ENCODE measurements around the gene CUL4A. TPM values are rescaled to one million over a fixed set of nuclear protein-coding genes. Genes with fewer than 3 reads are reported as not detected.

The CUL4A gene
- total and polyA plus RNA-seq, 9 of the 15 experiments (the other 6 are each of a cell fraction or from before 2014, with no cell fraction given), result 21.1 to 92.0 (median 63.2) TPM

GRCh38 chr13:113298043-113298945, 88.9 kb downstream of the CUL4A start (continued):
- no peak for TF ChIP-seq ZHX1 (conservative IDR thresholded peaks at IDR 0.05; ENCODE audit: low read length)
- no peak for TF ChIP-seq ZNF639 (CRISPR knock-in tag; conservative IDR thresholded peaks at IDR 0.05 in 1 of 2, IDR thresholded peaks at IDR 0.05 in 1 of 2)
- TF ChIP-seq ZNF551 (CRISPR knock-in tag; IDR thresholded peaks at IDR 0.05), result no peak
- TF ChIP-seq SMARCB1 (IDR thresholded peaks at IDR 0.05; ENCODE audit: insufficient read length, low read depth), result no peak
- TF ChIP-seq POLR2H (tag; IDR thresholded peaks at IDR 0.05; ENCODE audit: low read depth), result no peak
- TF ChIP-seq HINFP (tag; conservative IDR thresholded peaks at IDR 0.05; ENCODE audit: low read depth), result no peak
- no peak for TF ChIP-seq ZNF57 (CRISPR knock-in tag; IDR thresholded peaks at IDR 0.05)
- TF ChIP-seq NFRKB (IDR thresholded peaks at IDR 0.05; ENCODE audit: low read depth), result no peak
- TF ChIP-seq SETDB1 (IDR thresholded peaks at IDR 0.05; ENCODE audit: low read length), result no peak
- no peak for TF ChIP-seq JUN (IDR thresholded peaks at IDR 0.05; ENCODE audit: borderline replicate concordance, low read depth, low read length)
- TF ChIP-seq JUN (CRISPR knock-in tag; IDR thresholded peaks at IDR 0.05; ENCODE audit: borderline replicate concordance), result no peak
- no peak for TF ChIP-seq FOXP1 (CRISPR knock-in tag; IDR thresholded peaks at IDR 0.05)
- TF ChIP-seq E2F5 (CRISPR knock-in tag; IDR thresholded peaks at IDR 0.05), result no peak
- TF ChIP-seq ZNF766 (CRISPR knock-in tag; conservative IDR thresholded peaks at IDR 0.05), result no peak
- TF ChIP-seq CEBPZ (IDR thresholded peaks at IDR 0.05; ENCODE audit: borderline replicate concordance, low read depth, low read length), result no peak

Data from K562 (cell line).